ENCODE data around the gene CLEC2D.

DNA sequence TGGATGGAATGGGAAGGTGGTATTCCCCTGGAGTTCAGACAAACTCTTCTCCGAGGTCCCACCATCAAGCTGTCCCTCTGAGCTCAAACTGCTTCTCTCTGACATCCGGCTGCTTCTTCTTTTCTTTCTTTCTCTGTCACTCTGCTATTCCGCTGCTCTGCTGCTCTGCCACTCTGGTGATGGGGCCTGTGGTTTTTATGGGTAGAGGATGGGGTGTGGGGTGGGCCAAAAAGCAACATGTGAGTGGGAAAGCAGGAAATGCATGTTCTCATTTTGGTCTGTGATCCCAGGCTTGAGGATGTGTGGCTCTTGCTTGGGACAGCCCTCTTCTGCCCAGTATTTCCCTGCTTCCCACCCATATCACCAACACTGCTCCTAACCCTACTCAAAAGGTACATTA lies 32.7 kb downstream of the CLEC2D start:
- TF ChIP-seq CTCF (IDR thresholded peaks at IDR 0.05) (no peak), EP300 (IDR thresholded peaks at IDR 0.05) (no peak), POLR2A (IDR thresholded peaks at IDR 0.05) (no peak)
